GM06990 (cell line): ENCODE data around the gene CCDC92B.

ENCODE experiments used
- DNase-seq: peaks from one replicate; pipeline ENCODE4 v3.0.0-alpha.2; 2011; ENCODE audit not compliant: insufficient read length; ENCODE audit errors: extremely low read depth
- H3K27me3 ChIP-seq: replicated peaks from 2 replicates; pipeline ENCODE4 v1.6.0; 2011; ENCODE audit warnings: low read length; ENCODE audit not compliant: control insufficient read depth, insufficient read depth
- H3K36me3 ChIP-seq: 2 replicates; pipeline ENCODE4 v1.5.1; 2011; ENCODE audit warnings: low read length; ENCODE audit not compliant: control insufficient read depth, insufficient read depth
- H3K4me3 ChIP-seq: replicated peaks from 2 replicates; pipeline ENCODE4 v1.5.1; 2011; ENCODE audit warnings: low read depth, mild to moderate bottlenecking, control low read depth, low read length
- TF ChIP-seq, protein P1 (sequence below): IDR thresholded peaks from 2 replicates; pipeline ENCODE4 v1.5.1; 2011; ENCODE audit warnings: low read length, control low read depth, mild to moderate bottlenecking, inconsistent platforms; ENCODE audit not compliant: insufficient read depth, poor library complexity, severe bottlenecking

Gene CCDC92B

DNA sequence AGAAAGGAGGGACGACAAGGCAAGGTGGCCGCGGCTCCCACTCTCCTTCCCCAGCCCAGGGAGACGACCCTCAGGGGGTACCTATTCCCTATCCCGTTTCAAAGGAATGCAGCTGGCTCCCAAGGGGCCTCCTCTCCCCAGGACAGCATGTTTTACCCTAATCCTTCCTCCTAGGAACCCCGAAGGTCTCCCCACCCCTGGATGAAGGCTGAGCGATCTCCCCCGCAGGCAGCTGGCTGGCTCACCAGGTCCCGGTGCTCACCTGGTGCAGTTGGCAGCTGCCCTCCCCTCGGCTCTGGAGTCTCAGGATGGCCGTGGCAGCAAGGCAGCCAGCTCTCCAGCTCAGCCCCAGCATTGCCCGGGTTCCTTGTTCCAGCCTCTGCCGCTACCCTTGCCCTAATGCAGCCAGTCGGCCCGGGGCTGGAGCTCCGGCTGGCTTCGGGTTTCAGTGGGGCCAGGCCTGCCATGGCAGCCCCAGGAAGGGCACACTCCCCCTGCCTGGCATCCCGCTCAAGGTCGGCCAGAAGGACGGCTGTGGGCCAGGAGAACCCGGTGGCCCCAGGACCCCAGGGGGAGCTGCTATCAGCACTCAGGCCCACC is 42.4 kb downstream of the CCDC92B start:
- DNase-seq, result no peak
- H3K4me3 ChIP-seq, result no peak overlapping the region
- no peaks in the 10 kb centered on the region for H3K27me3 ChIP-seq
- H3K36me3 ChIP-seq, result peaks cover 26% of the 10 kb centered on the region
- TF ChIP-seq, protein P1, sequence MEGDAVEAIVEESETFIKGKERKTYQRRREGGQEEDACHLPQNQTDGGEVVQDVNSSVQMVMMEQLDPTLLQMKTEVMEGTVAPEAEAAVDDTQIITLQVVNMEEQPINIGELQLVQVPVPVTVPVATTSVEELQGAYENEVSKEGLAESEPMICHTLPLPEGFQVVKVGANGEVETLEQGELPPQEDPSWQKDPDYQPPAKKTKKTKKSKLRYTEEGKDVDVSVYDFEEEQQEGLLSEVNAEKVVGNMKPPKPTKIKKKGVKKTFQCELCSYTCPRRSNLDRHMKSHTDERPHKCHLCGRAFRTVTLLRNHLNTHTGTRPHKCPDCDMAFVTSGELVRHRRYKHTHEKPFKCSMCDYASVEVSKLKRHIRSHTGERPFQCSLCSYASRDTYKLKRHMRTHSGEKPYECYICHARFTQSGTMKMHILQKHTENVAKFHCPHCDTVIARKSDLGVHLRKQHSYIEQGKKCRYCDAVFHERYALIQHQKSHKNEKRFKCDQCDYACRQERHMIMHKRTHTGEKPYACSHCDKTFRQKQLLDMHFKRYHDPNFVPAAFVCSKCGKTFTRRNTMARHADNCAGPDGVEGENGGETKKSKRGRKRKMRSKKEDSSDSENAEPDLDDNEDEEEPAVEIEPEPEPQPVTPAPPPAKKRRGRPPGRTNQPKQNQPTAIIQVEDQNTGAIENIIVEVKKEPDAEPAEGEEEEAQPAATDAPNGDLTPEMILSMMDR, result no peak

DNA sequence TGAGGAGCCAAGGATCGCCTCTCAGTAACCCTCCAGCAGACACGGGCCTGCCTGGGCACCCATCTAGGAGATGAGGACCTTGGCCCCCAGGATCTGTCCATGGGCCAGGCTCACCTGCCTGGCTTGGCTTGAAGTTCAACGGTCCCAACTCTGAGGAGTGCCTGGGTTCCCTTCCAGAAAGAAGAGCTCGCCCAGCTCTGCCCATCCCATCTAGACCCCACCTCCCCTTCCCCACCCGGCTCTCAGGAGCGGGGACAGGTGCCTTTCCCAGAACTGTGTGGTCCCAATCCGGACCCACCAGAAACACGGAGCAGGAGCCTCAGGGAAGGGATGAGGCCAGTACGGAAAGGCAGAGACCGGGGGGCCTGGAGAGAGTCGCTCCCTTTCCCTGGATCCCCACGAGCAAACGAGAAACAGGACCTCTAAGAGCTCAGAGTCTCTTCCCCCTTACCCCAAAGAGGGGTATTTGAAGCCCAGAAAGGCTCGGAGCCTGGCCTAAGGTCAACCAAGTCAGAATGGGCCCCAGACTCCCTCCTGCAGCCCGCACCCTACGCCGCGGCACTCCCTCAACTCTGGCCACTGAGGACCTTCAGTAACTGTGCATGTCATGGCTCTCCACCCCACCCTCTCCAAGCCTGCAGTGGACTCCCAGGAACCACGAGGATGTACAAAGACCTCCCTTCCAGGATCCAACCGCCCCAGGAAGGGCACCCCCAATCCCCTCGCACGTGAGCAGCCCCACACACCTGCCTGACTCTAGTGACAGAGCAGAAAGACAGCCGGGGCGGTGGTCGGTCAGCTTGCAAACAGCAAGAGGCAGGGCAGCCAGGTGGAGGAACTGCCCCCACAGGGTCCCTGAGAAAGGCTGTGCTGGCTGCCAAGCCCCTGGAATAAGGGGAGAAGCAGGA is 43.3 kb downstream of the CCDC92B start:
- peaks cover 31% of the 10 kb centered on the region for H3K36me3 ChIP-seq
- DNase-seq, result no peak
- TF ChIP-seq, protein P1, result no peak
- H3K27me3 ChIP-seq, result no peaks in the 10 kb centered on the region
- H3K4me3 ChIP-seq, result no peak overlapping the region

DNA sequence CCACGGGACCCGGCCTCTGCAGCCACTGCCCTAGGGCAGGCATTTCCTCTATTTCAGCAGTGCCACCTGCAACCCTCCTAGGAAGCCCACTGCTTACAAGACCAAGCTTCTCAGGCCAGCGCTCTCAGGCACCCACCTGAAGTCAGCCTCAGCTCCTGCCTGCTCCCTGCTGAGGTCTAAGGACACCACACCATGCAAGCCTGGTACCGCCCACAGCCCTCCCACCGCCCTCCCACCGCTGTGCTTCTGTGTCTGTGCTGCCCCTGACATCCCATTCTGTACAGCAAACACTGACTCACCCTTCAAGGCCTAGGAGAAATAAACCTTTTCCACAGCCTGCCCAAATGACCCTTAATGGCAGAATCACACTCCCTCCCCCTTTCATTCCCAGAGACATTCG is 44.2 kb downstream of the CCDC92B start:
- Histone ChIP-seq H3K4me3 (no peak overlapping the region), H3K36me3 (peaks cover 38% of the 10 kb centered on the region), H3K27me3 (no peaks in the 10 kb centered on the region)
- DNase-seq, result no peak
- TF ChIP-seq, protein P1, result no peak

DNA sequence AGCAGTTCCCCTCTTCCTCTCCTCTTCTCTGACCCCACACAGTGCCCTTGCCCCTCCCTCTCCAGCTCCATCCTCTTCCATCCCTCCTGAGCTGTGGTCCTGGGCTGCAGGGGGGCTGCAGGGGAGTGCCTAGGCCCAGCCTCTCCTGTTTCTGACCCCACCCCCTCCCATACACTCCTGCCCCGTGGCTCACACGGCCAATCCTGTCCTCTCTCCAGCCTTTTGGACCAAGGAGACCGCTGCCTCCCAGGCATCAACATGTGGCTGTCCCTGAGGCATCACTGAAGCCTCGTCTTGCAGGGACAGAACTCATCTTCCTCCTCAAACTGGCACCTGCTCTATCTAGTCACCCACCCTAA is 44.6 kb downstream of the CCDC92B start:
- H3K4me3 ChIP-seq, result no peak overlapping the region
- H3K27me3 ChIP-seq, result no peaks in the 10 kb centered on the region
- TF ChIP-seq, protein P1, result no peak
- no peak for DNase-seq
- H3K36me3 ChIP-seq, result peaks cover 41% of the 10 kb centered on the region

DNA sequence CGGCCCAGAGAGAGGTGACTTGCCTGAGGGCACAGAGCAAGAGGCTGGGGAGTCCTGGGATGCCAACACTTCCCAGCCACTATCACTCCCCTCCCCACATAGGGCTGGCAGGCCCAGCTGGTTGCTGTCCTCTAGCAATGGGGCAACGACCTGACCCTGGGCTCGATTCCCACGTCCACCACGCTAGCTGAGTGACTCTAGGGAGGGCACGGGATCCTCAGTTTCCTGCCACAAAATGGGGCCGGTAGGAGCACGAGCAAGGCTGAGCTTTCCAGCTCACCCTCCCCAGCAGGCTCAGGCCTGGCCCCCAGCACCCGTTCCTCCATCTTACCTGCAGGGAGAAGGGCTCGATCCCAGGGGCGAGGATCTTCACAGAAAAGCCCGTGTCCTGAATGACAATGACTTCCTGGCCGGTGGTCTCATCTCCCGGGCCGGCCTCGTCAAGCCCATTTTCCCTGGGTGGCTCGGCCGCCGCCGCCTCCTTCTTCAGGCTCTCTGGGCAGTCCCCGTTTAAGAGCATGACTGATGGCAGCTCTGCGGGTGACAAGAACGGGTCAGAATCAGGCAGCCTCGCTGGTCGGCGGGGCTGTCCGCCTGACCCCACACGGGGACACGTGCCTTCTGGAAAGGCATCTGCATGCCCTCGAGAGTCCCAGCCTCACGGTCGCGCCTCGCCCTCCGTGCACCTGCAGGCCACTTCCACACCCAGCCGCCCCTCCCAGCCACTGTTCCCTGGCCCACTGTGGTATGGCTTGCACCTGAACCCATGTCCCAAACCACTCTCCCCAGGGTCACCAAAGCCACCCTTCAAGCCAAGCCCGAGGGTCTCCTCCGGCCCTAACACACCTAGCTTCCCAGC is 45.2 kb downstream of the CCDC92B start:
- Histone ChIP-seq H3K36me3 (peaks cover 41% of the 10 kb centered on the region), H3K27me3 (no peaks in the 10 kb centered on the region), H3K4me3 (no peak overlapping the region)
- TF ChIP-seq, protein P1, result no peak
- DNase-seq, result no peak
